ENCODE results near the gene C9.
"Not testable (repeated sequence)": the region's sequence is repeated elsewhere in the genome, so short reads cannot be mapped to it uniquely, and the experiment has no call there.

C9 gene

DNA sequence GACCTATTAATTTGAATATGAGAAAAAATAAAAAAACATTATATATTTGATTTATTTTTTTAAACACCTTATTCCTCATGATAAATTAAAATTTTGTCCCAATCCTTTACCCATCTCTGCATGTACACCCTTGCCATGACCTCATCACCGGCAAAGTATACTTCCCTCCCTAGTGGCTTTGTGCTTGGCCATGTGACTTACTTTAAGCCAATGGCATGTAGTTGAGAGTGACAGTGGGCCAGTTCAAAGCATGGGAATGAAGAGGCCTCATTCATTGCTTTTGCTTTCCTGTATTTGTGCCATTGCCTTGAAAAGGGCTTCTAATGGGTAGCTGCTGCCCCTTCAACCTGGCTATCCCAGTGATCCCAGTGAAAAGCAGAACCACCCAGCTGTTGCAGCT is 31.2 kb downstream of the C9 start:
- no peak overlapping the region for H3K27ac ChIP-seq (ENCODE audit: low read depth, low read length)
- H3K4me3 ChIP-seq (ENCODE audit: low read depth, low read length): no peak overlapping the region
- H3K79me2 ChIP-seq (ENCODE audit: control insufficient read depth, insufficient read depth, low read length, unreplicated experiment): no peaks in the 10 kb centered on the region
- H3K4me1 ChIP-seq (ENCODE audit: control insufficient read depth, insufficient read depth, low read length, unreplicated experiment): no peaks in the 10 kb centered on the region
- 0 out of 2 replicates have a peak, but pooled peaks cover 5% of the 10 kb centered on the region for H3K27me3 ChIP-seq (ENCODE audit: insufficient read depth, low read length)
- H3K36me3 ChIP-seq (ENCODE audit: insufficient read depth, low read length): no peaks in the 10 kb centered on the region
- H2AFZ ChIP-seq (ENCODE audit: low read length, unreplicated experiment): no peak overlapping the region

DNA sequence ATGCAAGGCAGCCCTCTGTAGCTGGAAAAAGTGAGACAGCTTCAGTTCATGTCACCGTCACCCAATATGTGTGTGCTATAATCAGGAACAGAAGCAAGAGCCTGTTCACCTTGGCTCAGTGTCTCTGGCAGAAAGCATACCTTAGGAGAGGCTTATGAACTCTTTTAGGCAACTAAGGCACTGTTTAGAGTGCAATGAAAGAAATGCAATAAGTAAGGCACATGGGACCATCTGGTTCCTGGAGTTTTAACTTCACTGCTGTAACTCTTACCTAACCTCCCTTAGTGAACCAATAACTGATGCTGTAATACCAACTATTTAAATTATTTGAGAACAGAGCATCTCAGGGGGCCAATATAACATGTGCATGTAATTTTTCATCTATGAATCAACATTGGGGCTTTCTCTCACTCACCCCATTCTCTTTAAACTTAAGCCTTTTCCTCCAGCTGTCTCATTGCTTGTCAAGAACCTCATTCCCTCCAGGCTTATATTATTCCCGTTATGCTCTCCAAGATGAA is 32.4 kb downstream of the C9 start:
- 0 out of 2 replicates have a peak, but pooled peaks cover 5% of the 10 kb centered on the region for H3K27me3 ChIP-seq (ENCODE audit: insufficient read depth, low read length)
- no peaks in the 10 kb centered on the region for H3K36me3 ChIP-seq (ENCODE audit: insufficient read depth, low read length)
- H3K4me3 ChIP-seq (ENCODE audit: low read depth, low read length): no peak overlapping the region
- H3K27ac ChIP-seq (ENCODE audit: low read depth, low read length): no peak overlapping the region
- no peaks in the 10 kb centered on the region for H3K4me1 ChIP-seq (ENCODE audit: control insufficient read depth, insufficient read depth, low read length, unreplicated experiment)
- H3K79me2 ChIP-seq (ENCODE audit: control insufficient read depth, insufficient read depth, low read length, unreplicated experiment): no peaks in the 10 kb centered on the region
- H2AFZ ChIP-seq (ENCODE audit: low read length, unreplicated experiment): no peak overlapping the region

DNA sequence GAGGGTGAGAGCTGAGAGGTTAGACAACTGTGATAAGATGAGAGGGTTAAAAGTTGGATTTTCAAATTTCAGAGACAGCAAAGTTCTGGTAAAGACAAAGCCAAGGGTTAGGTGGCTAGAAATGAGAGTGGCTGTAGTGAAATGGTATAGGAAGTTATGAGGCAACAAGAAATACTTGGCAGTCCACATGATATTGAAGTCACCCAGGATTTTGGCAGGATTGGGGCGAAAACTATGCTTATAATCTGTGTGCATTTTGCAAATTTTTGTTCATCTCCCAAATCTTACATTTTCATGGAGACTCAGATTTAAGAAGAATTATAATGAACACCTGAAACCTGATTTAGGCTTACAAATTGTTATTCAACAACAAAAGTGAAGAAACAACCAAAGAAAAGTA is 35.6 kb downstream of the C9 start:
- no peak overlapping the region for H3K4me3 ChIP-seq (ENCODE audit: low read depth, low read length)
- no peak overlapping the region for H2AFZ ChIP-seq (ENCODE audit: low read length, unreplicated experiment)
- no peaks in the 10 kb centered on the region for H3K36me3 ChIP-seq (ENCODE audit: insufficient read depth, low read length)
- H3K79me2 ChIP-seq (ENCODE audit: control insufficient read depth, insufficient read depth, low read length, unreplicated experiment): no peaks in the 10 kb centered on the region
- no peak overlapping the region for H3K27ac ChIP-seq (ENCODE audit: low read depth, low read length)
- 0 out of 2 replicates have a peak, but pooled peaks cover 5% of the 10 kb centered on the region for H3K27me3 ChIP-seq (ENCODE audit: insufficient read depth, low read length)
- no peaks in the 10 kb centered on the region for H3K4me1 ChIP-seq (ENCODE audit: control insufficient read depth, insufficient read depth, low read length, unreplicated experiment)

DNA sequence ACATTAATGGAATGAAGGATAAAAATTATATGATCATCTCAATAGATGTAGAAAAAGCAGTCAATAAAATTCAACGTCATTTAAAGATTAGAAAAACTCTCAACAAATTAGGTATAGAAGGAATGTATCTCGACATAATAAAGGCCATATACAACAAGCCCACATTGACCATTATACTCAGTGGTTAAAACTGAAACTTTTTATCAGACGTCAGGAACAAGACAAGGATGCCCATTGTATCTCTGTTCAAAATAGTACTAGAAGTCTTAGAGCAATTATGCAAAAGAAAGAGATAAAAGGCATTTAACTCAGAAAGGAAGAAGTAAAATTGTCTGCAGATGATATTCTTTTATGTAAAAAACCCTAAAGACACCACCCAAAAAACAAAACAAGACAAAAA is 40.8 kb downstream of the C9 start:
- 0 out of 2 replicates have a peak, but pooled peaks cover 3% of the 10 kb centered on the region for H3K27me3 ChIP-seq (ENCODE audit: insufficient read depth, low read length)
- no peaks in the 10 kb centered on the region for H3K36me3 ChIP-seq (ENCODE audit: insufficient read depth, low read length)
- no peak overlapping the region for H3K4me3 ChIP-seq (ENCODE audit: low read depth, low read length)
- H3K27ac ChIP-seq (ENCODE audit: low read depth, low read length): no peak overlapping the region
- H3K4me1 ChIP-seq (ENCODE audit: control insufficient read depth, insufficient read depth, low read length, unreplicated experiment): no peaks in the 10 kb centered on the region
- H2AFZ ChIP-seq (ENCODE audit: low read length, unreplicated experiment): no peak overlapping the region
- no peaks in the 10 kb centered on the region for H3K79me2 ChIP-seq (ENCODE audit: control insufficient read depth, insufficient read depth, low read length, unreplicated experiment)

DNA sequence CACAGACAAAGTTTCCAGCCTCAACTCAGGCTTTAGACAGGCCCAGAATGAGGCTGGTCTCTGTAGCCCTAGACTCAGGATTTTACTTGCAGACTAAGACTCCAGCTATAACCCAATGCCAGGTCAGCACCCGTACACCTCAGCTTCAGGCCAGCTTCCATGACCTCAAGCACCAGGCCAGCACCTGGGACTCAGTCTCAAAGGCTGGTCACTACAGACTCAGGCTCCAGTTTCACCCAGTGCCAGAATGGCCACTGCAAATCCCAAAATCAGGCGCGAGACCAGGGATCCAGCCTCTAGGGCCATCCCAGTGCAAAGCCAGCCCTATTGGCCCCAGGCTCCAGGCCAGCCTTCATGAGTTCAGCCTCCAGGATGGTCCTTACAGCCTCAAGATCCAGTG is 44.9 kb downstream of the C9 start:
- Histone ChIP-seq H2AFZ (ENCODE audit: low read length, unreplicated experiment) (no peak overlapping the region), H3K27ac (ENCODE audit: low read depth, low read length) (no peak overlapping the region), H3K27me3 (ENCODE audit: insufficient read depth, low read length) (no peaks in the 10 kb centered on the region), H3K36me3 (ENCODE audit: insufficient read depth, low read length) (no peaks in the 10 kb centered on the region), H3K79me2 (ENCODE audit: control insufficient read depth, insufficient read depth, low read length, unreplicated experiment) (no peaks in the 10 kb centered on the region), H3K4me1 (ENCODE audit: control insufficient read depth, insufficient read depth, low read length, unreplicated experiment) (no peaks in the 10 kb centered on the region), H3K4me3 (ENCODE audit: low read depth, low read length) (no peak overlapping the region)

DNA sequence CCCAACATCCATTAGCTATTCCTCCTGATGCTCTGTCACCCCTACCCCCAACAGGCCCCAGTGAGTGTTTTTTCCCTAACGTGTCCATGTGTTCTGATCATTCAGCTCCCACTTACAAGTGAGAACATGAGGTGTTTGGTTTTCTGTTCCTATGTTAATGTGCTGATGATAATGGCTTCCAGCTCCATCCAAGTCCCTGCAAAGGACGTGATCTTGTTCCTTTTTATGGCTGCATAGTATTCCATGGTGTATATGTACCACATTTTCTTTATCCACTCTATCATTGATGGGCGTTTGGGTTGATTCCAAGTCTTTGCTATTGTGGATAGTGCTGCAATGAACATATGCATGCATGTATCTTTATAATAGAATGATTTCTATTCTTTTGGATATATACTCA is 47.8 kb downstream of the C9 start:
- H3K27ac ChIP-seq (ENCODE audit: low read depth, low read length); H2AFZ ChIP-seq (ENCODE audit: low read length, unreplicated experiment); H3K27me3 ChIP-seq (ENCODE audit: insufficient read depth, low read length); H3K4me1 ChIP-seq (ENCODE audit: control insufficient read depth, insufficient read depth, low read length, unreplicated experiment); H3K79me2 ChIP-seq (ENCODE audit: control insufficient read depth, insufficient read depth, low read length, unreplicated experiment); H3K4me3 ChIP-seq (ENCODE audit: low read depth, low read length); H3K36me3 ChIP-seq (ENCODE audit: insufficient read depth, low read length): not testable (repeated sequence)

DNA sequence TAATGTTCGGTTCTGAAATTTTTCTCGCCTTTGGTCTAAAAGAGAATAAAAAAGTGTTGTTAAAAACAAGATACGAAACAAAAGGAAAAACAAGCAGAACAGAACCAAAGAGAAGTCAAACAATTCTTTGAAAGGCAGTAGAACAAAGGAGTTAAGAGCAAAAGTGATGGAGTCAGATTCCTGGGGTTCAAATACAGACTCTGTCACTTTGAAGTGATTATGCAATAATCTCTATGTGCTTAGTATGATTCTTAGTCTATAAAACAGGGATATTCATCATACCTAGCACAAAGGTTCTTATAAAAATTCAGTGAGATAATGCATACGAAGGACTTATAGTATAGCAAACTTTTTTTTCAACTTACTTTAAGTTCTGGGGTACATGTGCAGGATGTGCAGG is 48.3 kb downstream of the C9 start:
- Histone ChIP-seq H2AFZ (ENCODE audit: low read length, unreplicated experiment) (no peak overlapping the region), H3K4me1 (ENCODE audit: control insufficient read depth, insufficient read depth, low read length, unreplicated experiment) (no peaks in the 10 kb centered on the region), H3K27ac (ENCODE audit: low read depth, low read length) (no peak overlapping the region), H3K4me3 (ENCODE audit: low read depth, low read length) (no peak overlapping the region), H3K27me3 (ENCODE audit: insufficient read depth, low read length) (no peaks in the 10 kb centered on the region), H3K36me3 (ENCODE audit: insufficient read depth, low read length) (no peaks in the 10 kb centered on the region), H3K79me2 (ENCODE audit: control insufficient read depth, insufficient read depth, low read length, unreplicated experiment) (no peaks in the 10 kb centered on the region)

DNA sequence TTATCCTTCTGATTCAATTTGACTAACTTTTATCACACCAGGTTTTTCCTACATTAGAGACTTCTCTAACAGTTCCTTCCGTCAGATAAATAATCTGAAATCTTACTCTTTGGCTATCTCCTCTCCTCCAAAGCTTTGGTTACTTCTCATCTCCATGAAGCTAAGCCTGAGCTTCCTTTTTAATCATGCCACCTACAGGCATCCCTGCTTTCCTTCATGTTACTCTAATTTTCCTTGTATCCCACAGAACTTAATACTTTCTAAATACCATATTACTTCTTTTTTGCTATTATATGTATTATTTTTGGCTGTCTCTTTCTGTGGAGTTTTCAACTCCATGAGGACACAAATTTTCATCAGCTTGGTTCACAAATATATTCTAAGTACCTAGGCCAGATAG is 49.7 kb downstream of the C9 start:
- H3K27ac ChIP-seq (ENCODE audit: low read depth, low read length): no peak overlapping the region
- H3K79me2 ChIP-seq (ENCODE audit: control insufficient read depth, insufficient read depth, low read length, unreplicated experiment): no peaks in the 10 kb centered on the region
- no peaks in the 10 kb centered on the region for H3K36me3 ChIP-seq (ENCODE audit: insufficient read depth, low read length)
- no peaks in the 10 kb centered on the region for H3K27me3 ChIP-seq (ENCODE audit: insufficient read depth, low read length)
- H3K4me3 ChIP-seq (ENCODE audit: low read depth, low read length): no peak overlapping the region
- H3K4me1 ChIP-seq (ENCODE audit: control insufficient read depth, insufficient read depth, low read length, unreplicated experiment): no peaks in the 10 kb centered on the region
- no peak overlapping the region for H2AFZ ChIP-seq (ENCODE audit: low read length, unreplicated experiment)

DNA sequence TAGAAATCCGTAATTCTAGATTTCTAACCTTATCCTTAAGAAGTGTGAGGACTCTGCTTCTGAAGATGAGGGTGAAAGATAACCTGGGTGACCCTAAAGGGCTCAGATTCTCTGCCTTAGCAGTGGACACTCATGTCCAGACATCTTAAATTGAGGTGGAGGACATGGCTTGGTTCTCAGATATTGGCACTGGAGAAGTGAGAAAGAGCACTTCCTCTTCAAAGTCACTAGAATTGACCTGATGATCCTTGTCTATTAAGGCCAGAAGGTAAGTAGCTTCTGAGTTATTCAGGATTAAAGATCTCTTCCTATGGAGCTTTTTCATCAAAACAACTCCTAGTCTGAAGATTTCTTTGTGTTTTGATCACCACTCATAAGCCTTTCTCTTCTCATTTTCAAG is 54.8 kb downstream of the C9 start:
- H3K79me2 ChIP-seq (ENCODE audit: control insufficient read depth, insufficient read depth, low read length, unreplicated experiment): no peaks in the 10 kb centered on the region
- H3K27ac ChIP-seq (ENCODE audit: low read depth, low read length): no peak overlapping the region
- no peak overlapping the region for H2AFZ ChIP-seq (ENCODE audit: low read length, unreplicated experiment)
- no peaks in the 10 kb centered on the region for H3K4me1 ChIP-seq (ENCODE audit: control insufficient read depth, insufficient read depth, low read length, unreplicated experiment)
- H3K36me3 ChIP-seq (ENCODE audit: insufficient read depth, low read length): no peaks in the 10 kb centered on the region
- H3K27me3 ChIP-seq (ENCODE audit: insufficient read depth, low read length): no peaks in the 10 kb centered on the region
- no peak overlapping the region for H3K4me3 ChIP-seq (ENCODE audit: low read depth, low read length)

DNA sequence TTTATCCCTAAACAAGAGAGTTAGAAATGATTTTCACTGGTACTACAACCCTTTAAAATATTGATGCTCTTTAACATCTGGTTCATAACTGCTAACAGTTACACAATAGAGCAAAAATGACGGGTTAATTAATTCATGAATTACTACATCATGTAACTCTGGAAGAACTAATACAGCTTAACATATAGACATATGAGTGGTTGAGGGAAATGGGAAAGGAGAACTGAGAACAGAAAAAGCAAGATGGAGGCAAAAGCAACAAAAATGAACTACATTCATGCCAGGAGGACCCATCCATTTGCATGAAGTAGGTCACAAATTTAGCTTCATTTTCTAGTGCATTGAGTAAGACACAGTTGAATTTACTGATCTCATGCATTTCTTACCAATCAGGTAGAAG is 61.8 kb downstream of the C9 start:
- Histone ChIP-seq H3K27ac (ENCODE audit: low read depth, low read length) (no peak overlapping the region), H2AFZ (ENCODE audit: low read length, unreplicated experiment) (no peak overlapping the region), H3K36me3 (ENCODE audit: insufficient read depth, low read length) (no peaks in the 10 kb centered on the region)

DNA sequence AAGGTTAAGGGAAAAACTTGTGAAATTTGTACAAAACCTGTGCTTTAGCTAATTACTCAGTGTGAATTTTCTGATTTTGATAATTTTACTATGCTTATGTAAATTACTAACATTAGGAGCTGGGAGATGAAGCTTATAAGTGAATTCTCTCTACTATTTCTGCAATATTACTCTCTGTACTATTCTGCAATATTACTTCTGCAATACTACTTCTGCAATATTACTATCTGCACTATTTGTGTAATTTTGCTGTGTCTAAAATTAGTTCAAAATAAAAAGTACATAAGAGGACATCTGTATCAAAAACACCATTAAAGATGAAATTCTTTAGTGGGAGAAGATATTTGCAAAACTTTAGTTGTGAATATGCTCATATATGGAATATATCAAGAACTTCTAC is 62.9 kb downstream of the C9 start:
- Histone ChIP-seq H3K27me3 (ENCODE audit: insufficient read depth, low read length) (no peaks in the 10 kb centered on the region), H3K27ac (ENCODE audit: low read depth, low read length) (no peak overlapping the region), H2AFZ (ENCODE audit: low read length, unreplicated experiment) (no peak overlapping the region), H3K4me3 (ENCODE audit: low read depth, low read length) (no peak overlapping the region), H3K4me1 (ENCODE audit: control insufficient read depth, insufficient read depth, low read length, unreplicated experiment) (no peaks in the 10 kb centered on the region), H3K79me2 (ENCODE audit: control insufficient read depth, insufficient read depth, low read length, unreplicated experiment) (no peaks in the 10 kb centered on the region), H3K36me3 (ENCODE audit: insufficient read depth, low read length) (no peaks in the 10 kb centered on the region)

More for the DNA sequence above, 61.8 kb downstream of the C9 start:
- Histone ChIP-seq H3K27me3 (ENCODE audit: insufficient read depth, low read length) (no peaks in the 10 kb centered on the region), H3K4me3 (ENCODE audit: low read depth, low read length) (no peak overlapping the region), H3K79me2 (ENCODE audit: control insufficient read depth, insufficient read depth, low read length, unreplicated experiment) (no peaks in the 10 kb centered on the region), H3K4me1 (ENCODE audit: control insufficient read depth, insufficient read depth, low read length, unreplicated experiment) (no peaks in the 10 kb centered on the region)

Measured in ACC112 (cell line).